GM19455 (cell line): Measurements from ENCODE around the gene CASP9.

Source experiments
- ATAC-seq: cut with Tn5 transposase; IDR thresholded peaks from one replicate; pipeline ENCODE4 v1.9.1; 2021; ENCODE audit not compliant: unreplicated experiment

Gene CASP9

DNA sequence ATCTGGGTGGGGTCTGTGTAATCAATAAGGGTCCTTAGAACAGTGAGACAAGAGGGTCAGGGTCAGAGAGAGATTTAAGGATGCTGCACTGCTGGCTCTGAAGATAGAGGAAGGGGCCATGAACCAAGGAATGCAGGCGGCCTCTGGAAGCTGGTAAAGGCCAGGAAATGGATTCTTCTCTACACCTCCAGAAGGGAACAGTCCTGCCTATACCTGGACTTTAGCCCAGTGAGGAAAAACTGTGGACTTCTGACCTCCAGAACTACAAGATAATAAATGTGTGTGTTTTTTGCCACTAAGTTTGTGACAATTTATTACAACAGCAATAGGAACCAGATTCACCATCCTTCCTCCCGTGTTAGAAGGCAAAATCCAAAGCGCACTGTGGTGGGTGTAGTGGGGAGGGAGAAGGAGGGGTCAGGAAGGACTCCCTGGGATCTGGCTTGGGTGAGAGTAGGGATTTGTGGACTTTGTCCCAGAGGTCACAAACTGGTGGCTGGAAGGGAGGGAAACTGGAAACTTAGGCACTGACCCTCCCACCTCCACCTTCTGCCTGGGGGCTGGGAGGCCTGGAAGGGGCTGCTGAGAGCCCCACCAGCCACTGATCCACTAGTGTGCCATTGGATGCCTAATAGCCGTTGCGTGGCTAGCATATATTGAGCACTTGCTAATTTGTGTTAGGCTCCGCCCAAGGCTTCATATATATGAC lies 72.8 kb downstream of the CASP9 start:
- ATAC-seq: no peak

- ATAC-seq: no peak
These were observed 74.4 kb downstream of the CASP9 start for GRCh38 chr1:15449567-15449966.

- ATAC-seq: no peak
These were observed 75.0 kb downstream of the CASP9 start for GRCh38 chr1:15448877-15449462.

DNA sequence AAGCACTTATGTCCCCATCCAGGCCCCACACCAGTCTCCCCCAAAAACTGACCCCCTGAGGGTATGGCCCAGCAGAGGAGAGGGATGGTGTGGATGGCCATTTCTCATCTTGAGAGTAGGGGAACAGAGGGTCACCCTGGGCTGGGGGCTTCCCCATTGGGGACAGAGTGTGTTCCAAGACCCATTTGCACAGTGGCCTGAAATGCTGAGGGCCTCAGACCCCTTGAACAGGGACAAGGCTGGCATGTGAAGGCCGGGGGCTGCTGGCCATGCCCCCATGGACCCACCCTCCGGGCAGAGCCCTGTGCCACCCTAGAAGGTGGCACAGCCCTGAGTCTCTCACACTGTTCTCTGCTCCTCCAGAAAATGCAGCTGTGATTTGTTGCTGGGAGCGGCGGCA lies 77.8 kb downstream of the CASP9 start:
- ATAC-seq: no peak

DNA sequence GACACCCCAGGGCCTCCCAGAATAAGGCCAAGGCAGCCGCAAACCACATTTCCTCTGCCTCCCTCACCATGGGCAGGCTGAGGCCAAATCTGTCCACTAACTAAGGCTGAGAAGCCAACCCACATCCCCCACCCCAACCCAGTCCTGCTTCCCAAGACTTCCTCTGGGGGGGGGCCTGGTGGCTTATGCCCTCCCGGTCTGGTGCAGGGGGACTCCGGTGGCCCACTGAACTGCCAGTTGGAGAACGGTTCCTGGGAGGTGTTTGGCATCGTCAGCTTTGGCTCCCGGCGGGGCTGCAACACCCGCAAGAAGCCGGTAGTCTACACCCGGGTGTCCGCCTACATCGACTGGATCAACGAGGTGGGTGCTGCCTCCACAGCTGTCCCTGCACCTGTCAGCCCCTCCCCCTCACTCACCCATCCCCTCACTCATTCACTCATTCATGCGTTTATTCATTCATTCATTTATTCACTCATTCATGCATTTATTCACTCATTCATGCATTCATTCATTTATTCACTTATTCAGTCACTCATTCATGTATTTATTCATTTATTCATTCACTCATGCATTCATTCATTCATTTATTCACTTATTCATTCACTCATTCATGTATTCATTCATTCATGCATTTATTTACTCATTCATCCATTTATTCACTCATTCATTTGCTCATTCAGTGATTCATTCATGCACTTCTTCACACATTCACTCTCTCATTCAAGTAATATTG lies 78.5 kb downstream of the CASP9 start:
- no peak for ATAC-seq

DNA sequence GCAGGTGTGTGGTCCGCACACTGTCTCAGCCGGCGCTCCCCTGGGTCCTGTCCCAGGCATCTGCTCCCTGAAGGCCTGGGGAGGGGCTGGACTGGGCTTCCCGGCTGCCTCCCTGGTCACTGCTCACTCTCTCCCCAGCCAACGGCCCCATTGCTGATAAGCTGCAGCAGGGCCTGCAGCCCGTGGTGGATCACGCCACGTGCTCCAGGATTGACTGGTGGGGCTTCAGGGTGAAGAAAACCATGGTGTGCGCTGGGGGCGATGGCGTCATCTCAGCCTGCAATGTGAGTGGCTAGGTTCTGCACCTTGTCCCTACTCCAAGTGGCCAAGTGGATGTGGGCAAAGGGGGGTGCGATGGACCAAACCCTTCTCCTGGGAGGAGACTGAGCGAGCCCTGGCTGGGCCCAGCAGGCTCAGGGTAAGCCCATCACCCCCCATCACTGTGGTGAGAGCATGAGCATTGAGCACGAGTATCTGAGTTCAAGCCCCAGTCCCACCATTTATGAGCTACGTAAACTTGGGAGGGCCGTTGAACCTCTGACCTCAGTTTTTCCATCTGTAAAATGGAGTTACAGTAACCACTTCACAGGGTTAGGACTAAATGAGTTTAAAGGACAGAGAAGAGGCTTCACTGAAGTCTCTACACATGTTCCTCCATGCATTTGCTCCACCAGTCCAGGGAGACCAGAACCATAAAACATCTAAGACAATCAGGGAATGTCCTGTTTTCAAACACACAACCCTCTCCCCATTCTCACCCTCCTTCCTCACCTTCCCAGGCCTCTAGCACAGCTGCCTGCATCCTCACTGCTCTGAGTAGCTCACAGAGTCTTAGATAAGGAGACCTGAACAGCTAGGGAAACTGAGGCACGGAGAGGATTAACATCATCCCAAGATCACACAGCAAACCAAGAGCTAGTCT lies 79.3 kb downstream of the CASP9 start:
- ATAC-seq: no peak

GRCh38 chr1:15443281-15443680 lies 80.7 kb downstream of the CASP9 start:
- no peak for ATAC-seq

- no peak for ATAC-seq
These were observed 81.3 kb downstream of the CASP9 start for GRCh38 chr1:15442759-15443158.

DNA sequence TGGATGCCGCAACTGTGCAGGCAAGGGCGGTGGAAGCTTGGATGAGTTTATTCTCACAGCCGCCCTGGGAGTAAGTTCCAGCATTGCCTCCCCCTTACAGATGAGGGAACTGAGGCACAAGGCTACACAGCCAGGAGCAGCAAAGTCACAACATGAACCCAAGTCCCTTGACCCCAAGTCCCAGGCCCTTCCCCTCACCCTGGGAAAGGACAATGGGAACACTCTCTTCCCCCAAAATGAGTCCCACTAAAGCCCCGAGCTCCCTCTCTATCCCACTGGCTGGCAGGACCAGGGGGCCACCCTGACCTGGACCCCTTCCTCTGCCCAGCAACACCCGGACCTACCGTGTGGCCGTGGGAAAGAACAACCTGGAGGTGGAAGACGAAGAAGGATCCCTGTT lies 81.9 kb downstream of the CASP9 start:
- ATAC-seq: no peak
